Sigmoid colon (tissue), 3 donors: ENCODE measurements around the gene RAP1GAP.

Source experiments
- CTCF ChIP-seq, 4 experiments: fragments of 450-650 bp in 3 of 4; fragments of 200-600 bp in 1 of 4; IDR thresholded peaks; one replicate each; pipeline ENCODE4 v1.5.1; 2016 to 2019; ENCODE audit warnings: antibody characterized with exemption in 4 of 4, mild to moderate bottlenecking in 3 of 4, moderate library complexity in 2 of 4
- POLR2A ChIP-seq, 2 donors: fragments of 450-650 bp; IDR thresholded peaks; one replicate each; pipeline ENCODE4 v1.6.1; 2016; ENCODE audit warnings: antibody characterized with exemption in 2 of 2, mild to moderate bottlenecking in 2 of 2, moderate library complexity in 2 of 2

- TF ChIP-seq CTCF (IDR thresholded peaks at IDR 0.05): no peak
- no peak for TF ChIP-seq POLR2A (IDR thresholded peaks at IDR 0.05)
Observed at GRCh38 chr1:21674957-21675356, 5.8 kb upstream of the RAP1GAP start.
